Endometrial microvascular endothelial cells (primary cell): ENCODE results near the gene SYNGR4. TPM values are rescaled to one million over a fixed set of nuclear protein-coding genes. Genes with fewer than 3 reads are reported as not detected.

Experiments used
- in situ Hi-C: cut with HindIII; loops from 2 replicates; pipeline ENCODE4 v1.10.0; 2017; ENCODE audit warnings: low sequenced_read_pairs, low pct_unique_long_range_greater_than_20kb; ENCODE audit errors: inconsistent ontology term
- total RNA-seq: library from RNA; depleted of rRNA; stranded (reverse); fragments of >200 nt; gene quantifications from one replicate; pipeline ENCODE4 v1.2.3, GENCODE V29; 2015; ENCODE audit errors: inconsistent ontology term

The SYNGR4 gene
- total RNA-seq, 1 donor from 2014 or later: not detected

DNA sequence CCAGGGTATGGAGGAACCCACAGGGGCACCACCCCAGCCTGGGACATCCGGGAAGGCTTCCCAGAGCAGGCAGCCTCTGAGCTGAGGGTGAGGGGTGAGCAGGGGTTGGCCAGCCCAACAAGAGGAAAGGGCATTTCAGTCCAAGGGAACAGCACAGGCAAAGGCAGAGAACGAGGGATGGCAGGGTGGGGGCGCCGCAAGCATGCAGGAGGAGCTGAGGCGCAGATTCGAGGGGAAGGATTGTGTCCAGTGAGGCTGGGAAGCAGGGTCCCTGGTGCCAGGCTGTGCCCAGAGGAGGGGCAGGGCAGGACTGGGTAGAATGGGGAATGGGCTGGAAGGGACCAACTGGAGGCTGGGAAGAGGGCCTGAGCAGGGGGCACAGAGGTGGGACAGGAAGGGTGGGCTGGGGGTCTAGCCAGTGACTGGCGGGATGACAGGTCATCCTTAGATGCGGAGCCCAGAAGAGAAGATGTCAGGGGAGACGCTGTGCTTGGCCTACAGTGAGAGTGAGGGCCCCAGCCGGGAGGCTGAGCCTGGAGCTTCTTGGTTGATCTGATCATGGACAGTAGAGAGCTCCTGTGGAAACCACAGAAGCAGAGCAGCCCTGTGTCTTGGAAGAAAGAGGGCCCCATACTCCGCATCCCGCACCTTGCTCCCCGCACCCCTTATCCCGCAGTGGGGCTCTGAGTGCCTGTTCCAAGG is 25.2 kb upstream of the SYNGR4 start:
- in situ Hi-C loops: no loop called here

DNA sequence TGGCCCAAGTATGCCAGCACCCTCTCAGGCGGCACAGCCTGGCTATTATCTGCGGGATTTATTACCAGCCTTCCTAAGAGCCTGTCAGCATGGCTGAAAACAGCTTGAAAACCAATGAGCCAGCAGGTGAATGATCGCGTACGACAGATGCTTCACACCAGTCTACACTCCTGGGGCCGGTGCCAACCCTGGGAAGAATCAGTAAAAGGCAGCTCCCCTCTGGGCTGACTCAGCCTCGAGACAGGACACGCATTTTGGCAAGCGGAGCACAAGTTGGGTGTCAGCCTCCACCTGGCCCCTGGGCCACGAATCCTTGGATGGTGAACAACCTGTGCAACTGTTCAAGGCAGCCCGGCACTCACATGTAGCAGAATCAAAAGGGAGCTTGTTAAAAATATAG is 23.2 kb upstream of the SYNGR4 start:
- in situ Hi-C loops: no loop called here

DNA sequence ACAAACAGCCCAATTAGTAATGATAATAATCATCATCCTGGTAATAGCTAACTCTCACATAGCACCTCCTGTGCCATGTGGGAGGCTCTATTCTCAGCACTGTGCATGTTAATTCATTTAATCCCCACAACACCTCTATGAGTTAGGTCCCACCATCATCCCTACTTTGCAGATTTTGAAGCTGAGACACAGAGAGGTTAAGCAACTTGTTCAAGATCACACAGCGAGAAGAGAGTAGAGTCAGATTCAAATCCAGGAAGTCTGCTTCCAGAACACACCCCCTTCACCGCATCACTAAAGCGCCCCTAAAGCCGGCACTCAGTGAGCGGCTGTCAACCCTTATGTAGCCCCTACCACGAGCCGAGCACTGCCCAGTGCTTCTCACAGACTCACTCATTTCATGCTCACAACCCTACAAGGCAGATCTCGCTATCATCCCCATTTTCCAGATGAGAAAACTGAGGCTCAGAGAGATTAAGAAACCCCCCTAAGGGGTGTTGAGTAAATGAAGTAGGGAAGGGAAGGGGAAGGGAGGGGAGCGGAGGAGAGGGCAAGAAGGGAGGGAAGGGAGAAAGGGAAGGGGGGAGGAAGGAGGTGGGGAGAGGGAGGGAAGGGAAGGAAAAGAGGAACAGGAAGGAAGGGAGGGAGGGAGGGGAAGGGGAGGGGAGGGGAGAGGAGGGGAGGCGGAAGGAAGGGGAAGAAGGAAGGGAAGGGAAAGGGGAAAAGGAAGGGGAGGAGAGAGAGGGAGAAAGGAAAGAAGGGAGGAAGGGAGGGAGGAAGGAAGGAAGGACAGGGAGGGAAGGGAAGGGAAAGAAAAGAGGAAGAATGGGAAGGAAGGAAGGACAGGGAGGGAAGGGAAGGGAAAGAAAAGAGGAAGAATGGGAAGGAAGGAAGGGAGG is 22.4 kb upstream of the SYNGR4 start:
- in situ Hi-C loops: no loop called here

DNA sequence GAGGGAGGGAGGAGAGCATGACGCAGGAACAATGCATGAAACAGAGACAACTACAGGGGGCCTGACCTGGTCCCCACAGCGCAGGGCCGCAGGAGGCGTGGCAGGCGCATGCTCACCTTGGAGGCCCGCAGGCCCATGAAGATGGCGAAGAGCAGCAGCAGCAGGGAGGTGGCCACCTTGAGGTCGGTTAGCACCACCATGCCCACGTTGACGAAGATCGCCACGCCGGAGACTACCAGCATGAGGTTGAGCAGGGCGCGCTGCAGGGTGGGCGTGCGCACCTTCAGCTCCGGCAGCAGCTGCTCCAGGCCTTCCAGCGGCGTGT is 21.8 kb upstream of the SYNGR4 start:
- in situ Hi-C loops: no loop called here

DNA sequence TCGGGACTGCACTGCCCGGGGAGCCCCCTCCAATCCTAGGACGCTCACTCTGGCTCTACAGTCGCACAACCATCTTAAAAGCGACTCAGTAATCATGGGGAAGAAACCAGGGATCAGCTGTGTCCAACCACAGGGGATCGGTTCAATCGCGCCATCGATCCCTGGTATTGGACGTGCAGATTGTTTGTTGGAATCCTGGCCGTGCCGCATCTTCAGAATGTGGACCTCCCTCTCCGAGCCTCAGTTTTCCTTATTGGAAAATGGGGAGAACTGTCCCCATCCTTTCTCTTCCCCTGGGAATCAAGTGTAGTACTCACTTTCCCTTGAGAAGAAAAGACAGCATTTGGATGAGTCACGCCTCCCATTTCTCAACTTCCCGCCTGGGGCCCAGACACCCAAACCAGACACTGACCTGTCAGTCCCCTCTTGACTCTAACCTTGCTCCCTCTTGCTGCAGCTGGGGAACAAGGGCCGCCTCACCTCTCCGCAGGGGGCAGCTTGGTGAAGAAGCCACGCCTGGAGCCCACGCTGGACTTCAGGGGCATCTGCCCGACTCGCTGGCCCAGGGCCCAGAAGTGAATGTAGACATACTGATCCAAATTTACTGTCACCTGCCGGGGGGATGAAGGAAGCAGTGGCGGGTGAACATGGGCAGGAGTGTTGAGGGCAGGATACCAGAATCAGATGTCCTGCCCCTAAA is 21.2 kb upstream of the SYNGR4 start:
- in situ Hi-C loops: no loop called here

DNA sequence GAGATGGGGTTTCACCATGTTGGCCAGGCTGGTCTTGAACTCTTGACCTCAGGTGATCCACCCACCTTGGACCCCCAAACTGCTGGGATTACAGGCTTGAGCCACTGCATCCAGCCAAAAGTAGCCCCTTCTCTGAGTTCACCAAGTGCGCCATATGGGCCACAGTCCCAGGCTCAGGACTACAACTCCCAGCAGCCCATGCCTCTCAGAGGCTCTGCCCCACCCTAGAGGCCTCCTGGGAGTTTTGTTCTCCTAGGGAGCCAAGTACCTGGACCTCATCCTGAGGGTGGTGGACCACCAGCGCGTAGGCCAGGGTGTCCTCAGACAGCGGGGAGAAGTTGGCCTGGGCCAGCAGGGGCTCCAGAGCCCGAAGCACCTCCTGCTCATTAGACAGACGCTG is 19.3 kb upstream of the SYNGR4 start:
- in situ Hi-C loops: no loop called here

DNA sequence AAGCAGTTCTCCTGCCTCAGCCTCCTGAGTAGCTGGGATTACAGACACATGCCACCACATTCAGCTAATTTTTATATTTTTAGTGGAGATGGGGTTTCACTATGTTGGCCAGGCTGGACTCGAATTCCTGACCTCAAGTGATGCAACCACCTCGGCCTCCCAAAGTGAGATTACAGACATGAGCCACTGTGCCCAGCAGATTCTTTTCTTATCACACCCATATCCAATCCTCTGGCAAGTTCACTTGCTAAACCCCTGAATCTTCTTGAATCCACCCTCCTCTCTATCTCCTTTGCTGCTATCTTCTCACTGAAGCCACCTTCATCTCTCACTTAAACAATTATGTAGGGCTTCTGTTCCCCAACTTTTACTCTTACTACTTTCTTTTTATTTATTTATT is 18.0 kb upstream of the SYNGR4 start:
- in situ Hi-C loops: no loop called here

DNA sequence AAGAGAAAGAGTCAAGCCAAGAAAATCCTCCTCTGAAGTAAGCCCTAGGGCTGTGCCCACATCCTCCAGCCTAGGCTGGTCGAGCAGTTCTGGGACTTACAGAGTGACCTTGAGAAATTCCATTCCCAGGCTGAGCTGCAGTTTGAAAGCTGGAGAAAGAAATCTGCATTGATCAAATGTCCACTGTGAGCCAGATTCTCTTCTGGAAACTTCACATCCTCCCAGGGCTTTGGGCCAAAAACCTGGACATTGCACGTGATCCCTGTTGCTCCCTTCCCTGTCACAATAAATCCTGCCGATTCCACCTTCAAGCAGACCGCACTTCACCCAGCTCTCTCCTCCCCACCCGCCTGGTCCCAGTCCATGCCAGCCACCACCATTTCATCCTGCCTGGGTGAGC is 16.1 kb upstream of the SYNGR4 start:
- in situ Hi-C loops: no loop called here

DNA sequence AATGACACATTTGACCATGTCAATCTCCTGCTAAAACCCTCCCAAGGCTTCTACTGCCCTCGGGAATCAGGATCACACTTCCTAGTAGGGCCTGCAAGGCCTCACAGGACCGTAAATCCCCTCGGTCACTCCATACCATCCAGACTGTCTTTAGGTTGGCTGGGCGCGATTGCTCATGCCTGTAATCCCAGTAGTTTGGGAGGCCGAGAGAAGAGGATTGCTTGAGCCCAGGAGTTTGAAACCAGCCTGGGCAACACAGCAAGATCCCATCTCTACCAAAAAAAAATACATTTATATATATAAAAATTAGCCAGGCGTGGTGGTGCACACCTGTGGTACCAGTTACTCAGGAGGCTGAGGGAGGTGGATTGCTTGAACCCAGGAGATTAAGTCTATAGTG is 15.4 kb upstream of the SYNGR4 start:
- in situ Hi-C loops: no loop called here

DNA sequence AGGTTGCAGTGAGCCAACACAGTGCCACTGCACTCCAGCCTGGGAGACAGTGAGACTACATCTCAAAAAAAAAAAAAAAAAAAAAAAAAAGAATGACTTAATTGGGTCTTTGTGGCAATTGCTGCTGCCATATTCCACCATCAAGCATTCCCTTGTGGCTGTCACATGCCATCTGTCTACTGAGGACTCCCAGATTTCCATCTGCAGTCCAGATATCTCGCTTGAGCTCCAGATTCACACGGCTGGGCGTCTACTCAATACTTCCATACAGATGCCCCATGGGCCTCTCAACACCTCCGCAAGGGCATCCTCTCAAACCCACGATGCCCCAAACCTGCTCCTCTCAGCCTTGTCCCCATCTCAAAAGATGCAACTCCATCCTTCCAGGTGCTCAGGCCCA is 13.3 kb upstream of the SYNGR4 start:
- in situ Hi-C loops: no loop called here

DNA sequence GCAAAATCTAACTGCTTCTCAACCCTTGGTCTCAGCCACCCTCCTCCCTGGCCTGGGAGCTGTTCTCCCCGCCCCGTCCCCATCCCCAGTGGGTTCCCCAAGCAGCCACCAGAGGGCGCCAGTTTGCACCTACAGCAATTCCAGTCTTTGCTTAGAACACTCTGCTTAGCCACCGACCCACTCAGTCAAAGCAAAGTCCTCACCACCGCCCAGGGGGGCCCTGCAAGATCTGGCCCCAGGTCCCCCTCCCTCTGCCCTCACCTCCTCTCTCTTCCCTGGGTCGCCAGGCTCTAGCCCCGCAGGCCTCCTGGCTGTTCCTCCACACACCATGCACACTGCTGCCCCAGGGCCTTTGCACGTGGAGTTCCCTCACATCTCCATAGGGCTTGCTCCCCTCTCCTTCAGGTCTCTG is 12.8 kb upstream of the SYNGR4 start:
- in situ Hi-C loops: no loop called here

DNA sequence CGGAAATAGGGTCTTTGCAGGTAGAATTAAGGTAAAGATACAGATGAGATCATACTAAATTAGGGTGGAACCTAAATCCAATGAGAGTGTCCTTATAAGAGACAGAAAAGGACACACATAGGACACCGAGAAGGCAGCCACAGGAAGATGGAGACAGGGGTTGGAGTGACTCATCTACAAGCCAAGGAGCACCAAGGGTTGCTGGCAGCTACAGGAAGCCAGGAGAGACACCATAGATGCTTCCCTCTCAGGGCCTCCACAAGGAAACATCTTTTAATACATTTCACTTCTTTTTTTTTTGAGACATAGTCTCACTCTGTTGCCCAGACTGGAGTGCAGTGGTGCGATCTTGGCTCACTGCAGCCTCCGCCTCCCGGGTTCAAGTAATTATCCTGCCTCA is 10.5 kb upstream of the SYNGR4 start:
- in situ Hi-C loops: no loop called here

DNA sequence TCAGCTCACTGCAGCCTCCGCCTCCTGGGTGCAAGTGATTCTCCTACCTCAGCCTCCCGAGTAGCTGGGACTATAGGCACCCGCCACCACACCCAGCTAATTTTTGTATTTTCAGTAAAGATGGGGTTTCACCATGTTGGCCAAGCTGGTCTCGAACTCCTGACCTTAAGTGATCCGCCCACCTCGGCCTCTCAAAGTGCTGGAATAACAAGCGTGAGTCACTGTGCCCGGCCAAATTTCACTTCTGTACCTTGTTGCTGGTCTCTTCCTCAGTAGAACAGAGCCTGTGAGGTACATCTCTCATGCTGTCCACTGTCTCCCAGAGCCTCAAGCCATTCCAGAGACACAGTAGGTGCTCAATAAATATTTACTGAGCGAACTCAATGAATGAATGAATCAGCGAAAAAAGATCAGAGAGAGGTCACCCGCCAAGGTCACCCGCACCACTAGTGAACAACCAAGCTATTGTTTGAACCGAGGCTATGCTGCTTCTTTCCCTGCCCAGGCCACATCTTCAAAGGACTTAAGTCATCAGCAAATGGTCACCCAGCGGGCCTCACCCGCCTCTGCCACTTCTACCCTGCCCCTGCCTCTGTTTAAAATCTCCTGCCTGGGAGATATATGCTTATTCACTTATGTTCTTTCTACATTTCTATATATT is 9.7 kb upstream of the SYNGR4 start:
- in situ Hi-C loops: no loop called here

DNA sequence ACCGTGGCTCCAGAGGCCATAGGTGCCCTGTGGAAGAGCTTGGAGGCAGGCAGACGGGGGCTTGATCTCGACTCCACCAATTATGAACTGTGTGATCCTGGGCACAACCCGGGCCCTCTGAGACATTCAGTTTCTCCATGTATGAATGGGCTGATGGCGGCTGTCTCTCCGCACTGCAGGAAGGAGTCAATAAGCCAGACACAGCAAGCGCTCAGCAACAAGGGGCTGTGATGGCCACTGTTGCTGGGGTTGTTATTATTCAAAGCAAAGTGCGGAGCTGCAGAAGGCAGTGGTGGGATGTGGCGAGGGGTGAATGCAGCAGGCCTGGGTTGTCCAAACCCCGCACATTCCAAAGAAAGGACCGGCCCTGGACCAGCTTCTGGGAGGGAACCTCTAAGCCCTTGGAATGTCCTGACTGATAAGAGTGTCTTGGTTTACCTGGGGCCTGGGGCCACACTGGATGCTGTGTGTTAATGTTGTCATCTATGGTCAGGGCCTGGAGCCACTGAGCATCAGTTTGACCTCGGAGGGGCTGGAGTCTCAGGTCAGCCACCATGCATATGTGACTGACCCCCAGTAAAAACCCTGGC is 8.7 kb upstream of the SYNGR4 start:
- in situ Hi-C loops: no loop called here

DNA sequence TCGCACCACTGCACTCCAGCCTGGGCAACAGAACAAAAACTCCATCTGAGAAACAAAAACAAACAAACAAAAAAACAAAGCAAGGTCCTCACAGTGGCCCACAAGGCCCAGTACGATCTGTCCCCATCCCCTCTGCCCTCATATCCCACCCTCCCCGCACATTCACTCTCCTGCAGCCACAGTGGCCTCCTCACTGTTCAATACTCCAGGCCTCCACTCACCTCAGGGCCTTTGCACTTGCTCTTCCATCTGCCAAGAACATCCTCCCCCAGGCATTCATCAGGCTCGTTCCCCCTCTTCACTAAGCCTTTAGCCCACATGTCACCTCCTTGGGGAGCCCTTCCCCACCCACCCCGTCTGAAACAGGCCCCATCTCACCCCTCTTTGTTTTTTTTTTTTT is 5.0 kb upstream of the SYNGR4 start:
- in situ Hi-C loops: no loop called here

DNA sequence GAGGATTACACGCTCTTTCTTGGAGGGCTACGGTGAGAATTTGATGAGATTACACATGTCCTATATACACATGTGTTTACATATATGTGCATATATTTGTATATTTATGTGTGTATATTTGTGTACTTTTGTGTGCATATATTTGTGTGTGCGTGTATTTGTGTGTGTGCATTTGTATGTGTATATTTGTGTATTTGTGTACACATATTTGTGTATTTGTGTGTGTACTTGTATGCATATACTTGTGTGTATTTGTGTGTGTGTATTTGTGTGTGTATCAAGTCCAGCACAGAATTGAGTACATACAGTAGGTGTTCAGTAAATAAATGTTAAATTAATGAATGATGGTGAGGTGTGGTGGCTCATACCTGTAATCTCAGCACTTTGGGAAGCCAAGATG is 2.3 kb upstream of the SYNGR4 start:
- in situ Hi-C loops: no loop called here

DNA sequence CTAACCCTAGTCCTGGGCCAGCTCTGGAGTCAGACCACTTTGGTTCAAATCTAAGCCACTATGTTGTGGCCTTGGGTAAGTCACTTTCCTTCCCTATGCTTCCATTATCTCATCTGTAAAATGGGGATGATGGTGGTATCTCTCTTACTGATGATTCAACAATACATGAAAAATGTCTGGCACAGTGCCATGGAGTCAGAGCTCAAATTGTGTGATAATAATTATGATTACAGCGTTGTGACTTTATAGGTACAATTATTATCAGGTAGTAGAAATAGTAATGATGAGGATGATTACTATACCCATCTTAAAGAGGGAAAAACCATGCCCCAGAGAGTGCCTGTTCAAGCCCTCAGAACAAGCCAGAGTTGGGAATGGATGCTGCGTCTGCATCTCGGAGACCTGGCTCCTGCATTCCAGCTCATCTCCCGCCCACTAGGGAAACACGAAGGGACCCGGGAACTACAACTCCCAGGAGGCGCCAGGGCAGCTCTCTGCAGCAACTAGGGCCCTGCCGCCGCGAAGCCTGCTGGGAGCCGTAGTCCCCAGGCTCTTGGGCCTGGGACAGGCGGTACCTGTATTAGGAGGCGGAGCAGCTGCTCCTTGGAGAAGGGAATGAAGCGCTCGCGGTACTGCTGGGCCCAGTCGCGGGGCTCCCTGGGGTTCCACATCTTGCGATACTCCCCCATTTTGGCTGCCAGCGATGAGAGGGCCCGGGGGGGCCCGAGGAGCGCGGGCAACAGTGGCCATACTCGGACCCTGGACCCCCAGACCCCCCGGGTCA is 1.3 kb upstream of the SYNGR4 start:
- in situ Hi-C loops: no loop called here

DNA sequence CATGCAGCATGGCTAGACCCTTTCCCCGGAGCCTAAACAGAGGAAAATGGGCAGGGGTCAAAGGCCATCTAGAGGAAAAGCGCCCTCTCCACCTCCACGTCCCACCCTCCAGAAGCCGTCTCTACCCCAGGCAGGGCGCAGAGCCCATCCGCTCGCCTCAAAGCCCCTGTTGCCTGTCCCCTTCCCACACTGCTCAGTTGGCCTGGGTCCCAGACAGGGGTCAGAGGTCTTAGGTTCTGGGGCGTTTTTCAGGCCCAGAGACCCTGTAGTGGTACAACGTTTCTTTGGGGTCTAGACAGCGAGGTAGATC is 712 bp upstream of the SYNGR4 start:
- in situ Hi-C loops: no loop called here
